ENCODE measurements around the gene KCNK7. TPM values are rescaled to one million over a fixed set of nuclear protein-coding genes. Genes with fewer than 3 reads are reported as not detected.
A peak's percentile ranks its signal among the peaks of the same experiment; 100 is the strongest.

KCNK7 gene
- polyA plus RNA-seq, 3 donors: 4.3 TPM; not detected in 2

DNA sequence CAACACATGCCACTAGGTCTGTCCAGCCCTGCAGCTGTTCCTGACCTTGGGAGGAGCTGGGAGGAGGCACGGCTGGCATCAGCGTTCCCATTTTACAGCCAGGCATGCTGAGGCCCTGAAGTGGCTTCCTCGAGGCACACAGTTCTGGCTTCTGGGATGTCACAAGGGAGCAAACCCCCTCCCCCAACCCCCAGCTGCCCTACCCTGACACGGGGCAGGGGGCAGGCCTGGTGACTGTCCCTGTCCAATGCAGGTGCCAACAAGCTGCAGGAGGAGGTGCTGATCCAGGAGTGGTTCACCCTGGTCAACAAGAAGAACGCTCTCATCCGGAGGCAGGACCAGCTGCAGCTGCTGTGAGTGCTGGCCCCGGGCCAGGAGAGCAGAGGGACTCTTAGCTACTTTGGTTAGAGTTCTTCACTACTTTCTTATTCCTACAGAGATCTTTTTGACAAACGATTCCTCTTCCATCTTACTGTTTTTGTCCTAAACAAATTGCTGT is 5.3 kb downstream of the KCNK7 start:
- Histone ChIP-seq H4K20me1 (ENCODE audit: insufficient read depth, low read length) (peaks cover 98% of the 10 kb centered on the region), H3K4me3 (replicated peaks in 1 of 3; ENCODE audit: low read depth in 2 of 3, low read length in 3 of 3) (no peak overlapping the region), H3K36me3 (replicated peaks in 1 of 2; ENCODE audit: control insufficient read depth in 1 of 2, insufficient read depth in 2 of 2, low read length in 2 of 2) (peaks cover 57 to 62% of the 10 kb centered on the region in 2 donors), H3K79me2 (ENCODE audit: insufficient read depth, low read length) (peaks cover 45% of the 10 kb centered on the region), H3K4me1 (ENCODE audit: control insufficient read depth in 1 of 2, insufficient read depth in 2 of 2, low read length in 2 of 2) (peaks cover 56 to 69% of the 10 kb centered on the region in 2 donors), H3K4me2 (replicated peaks; ENCODE audit: extremely low read depth, low read length, poor library complexity, severe bottlenecking) (no peak overlapping the region), H2AFZ (ENCODE audit: insufficient read depth, low read depth, low read length, poor library complexity, severe bottlenecking) (no peak overlapping the region), H3K9ac (ENCODE audit: insufficient read depth, low read length, poor library complexity, severe bottlenecking) (no peak overlapping the region), H3K9me3 (replicated peaks in 1 of 2; ENCODE audit: control insufficient read depth in 1 of 2, insufficient read depth in 1 of 2, low read length in 2 of 2) (no peaks in the 10 kb centered on the region), H3K27me3 (ENCODE audit: control insufficient read depth in 2 of 2, insufficient read depth in 2 of 2, low read length in 2 of 2) (no peaks in the 10 kb centered on the region), H3K27ac (ENCODE audit: low read depth in 1 of 2, low read length in 2 of 2) (peak overlapping the region in 1 of 2 donors; percentile 41)
- H3K27ac Mint-ChIP-seq: peak overlapping the region in 2 of 7 donors; percentile 25 to 61
- no peaks in the 10 kb centered on the region for H3K27me3 Mint-ChIP-seq (ENCODE audit: low read depth in 3 of 3)
- intact Hi-C loops (cut with micrococcal nuclease): no loop called here
- no peaks in the 10 kb centered on the region for H3K9me3 Mint-ChIP-seq
- no peak overlapping the region for H3K4me3 Mint-ChIP-seq
- TF ChIP-seq, protein P1, sequence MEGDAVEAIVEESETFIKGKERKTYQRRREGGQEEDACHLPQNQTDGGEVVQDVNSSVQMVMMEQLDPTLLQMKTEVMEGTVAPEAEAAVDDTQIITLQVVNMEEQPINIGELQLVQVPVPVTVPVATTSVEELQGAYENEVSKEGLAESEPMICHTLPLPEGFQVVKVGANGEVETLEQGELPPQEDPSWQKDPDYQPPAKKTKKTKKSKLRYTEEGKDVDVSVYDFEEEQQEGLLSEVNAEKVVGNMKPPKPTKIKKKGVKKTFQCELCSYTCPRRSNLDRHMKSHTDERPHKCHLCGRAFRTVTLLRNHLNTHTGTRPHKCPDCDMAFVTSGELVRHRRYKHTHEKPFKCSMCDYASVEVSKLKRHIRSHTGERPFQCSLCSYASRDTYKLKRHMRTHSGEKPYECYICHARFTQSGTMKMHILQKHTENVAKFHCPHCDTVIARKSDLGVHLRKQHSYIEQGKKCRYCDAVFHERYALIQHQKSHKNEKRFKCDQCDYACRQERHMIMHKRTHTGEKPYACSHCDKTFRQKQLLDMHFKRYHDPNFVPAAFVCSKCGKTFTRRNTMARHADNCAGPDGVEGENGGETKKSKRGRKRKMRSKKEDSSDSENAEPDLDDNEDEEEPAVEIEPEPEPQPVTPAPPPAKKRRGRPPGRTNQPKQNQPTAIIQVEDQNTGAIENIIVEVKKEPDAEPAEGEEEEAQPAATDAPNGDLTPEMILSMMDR (IDR thresholded peaks at IDR 0.05): no peak
- H3K36me3 Mint-ChIP-seq: peaks cover 38 to 70% of the 10 kb centered on the region in 2 donors
- peaks cover 63% of the 10 kb centered on the region for H3K4me1 Mint-ChIP-seq
- no peak for DNase-seq
- 91% methylated on average over 6 of the region's 8 CpGs for WGBS (ENCODE audit: insufficient coverage)

DNA sequence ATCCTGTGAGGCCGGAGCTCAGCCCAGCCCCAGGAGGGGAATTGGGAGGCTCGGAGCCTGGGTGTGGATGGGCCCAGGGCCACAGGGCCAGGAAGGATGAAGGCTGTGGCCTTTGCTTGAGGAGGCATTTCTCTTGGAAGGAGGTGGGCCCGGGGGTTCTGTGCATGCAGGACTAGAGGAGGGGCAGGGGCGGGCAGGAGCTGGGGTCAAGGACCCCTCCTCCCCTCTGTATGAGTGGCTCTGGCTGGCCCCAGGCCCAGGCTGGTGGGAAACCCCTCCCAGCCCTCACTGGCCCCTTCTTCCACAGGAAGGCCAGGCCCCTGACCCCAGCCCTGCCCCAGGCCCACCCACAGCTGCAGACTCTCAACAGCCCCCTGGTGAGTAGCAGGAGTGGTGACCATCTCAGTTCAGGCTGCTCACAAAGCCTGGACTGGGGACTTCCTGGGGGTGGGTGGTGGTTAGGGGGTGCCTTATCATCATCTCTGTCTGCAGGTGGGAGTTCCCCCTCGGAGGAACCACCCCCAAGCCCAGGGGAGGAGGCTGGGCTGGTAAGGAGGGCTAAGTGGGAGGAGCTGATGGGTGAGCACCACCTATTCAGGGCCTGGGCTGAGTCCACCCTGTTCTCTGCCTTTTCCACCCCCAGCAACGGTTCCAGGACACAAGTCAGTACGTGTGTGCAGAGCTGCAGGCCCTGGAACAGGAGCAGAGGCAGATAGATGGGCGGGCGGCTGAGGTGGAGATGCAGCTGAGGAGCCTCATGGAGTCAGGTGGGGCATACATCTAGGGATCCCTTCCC is 6.0 kb downstream of the KCNK7 start:
- peaks cover 48% of the 10 kb centered on the region for H3K79me2 ChIP-seq (ENCODE audit: insufficient read depth, low read length)
- no peaks in the 10 kb centered on the region for H3K9me3 ChIP-seq (replicated peaks in 1 of 2; ENCODE audit: control insufficient read depth in 1 of 2, insufficient read depth in 1 of 2, low read length in 2 of 2)
- H3K27me3 ChIP-seq (ENCODE audit: control insufficient read depth in 2 of 2, insufficient read depth in 2 of 2, low read length in 2 of 2): no peaks in the 10 kb centered on the region
- no peak overlapping the region for H3K9ac ChIP-seq (ENCODE audit: insufficient read depth, low read length, poor library complexity, severe bottlenecking)
- H3K27me3 Mint-ChIP-seq (ENCODE audit: low read depth in 3 of 3): no peaks in the 10 kb centered on the region
- H3K9me3 Mint-ChIP-seq: no peaks in the 10 kb centered on the region
- DNase-seq: no peak
- peak overlapping the region; percentile 31 to 96 (median 94) for H3K27ac Mint-ChIP-seq
- peaks cover 95% of the 10 kb centered on the region for H4K20me1 ChIP-seq (ENCODE audit: insufficient read depth, low read length)
- peaks cover 38 to 69% of the 10 kb centered on the region in 2 donors for H3K36me3 Mint-ChIP-seq
- peaks cover 50 to 63% of the 10 kb centered on the region in 2 donors for H3K4me1 ChIP-seq (ENCODE audit: control insufficient read depth in 1 of 2, insufficient read depth in 2 of 2, low read length in 2 of 2)
- H3K27ac ChIP-seq (ENCODE audit: low read depth in 1 of 2, low read length in 2 of 2): peak overlapping the region in 1 of 2 donors; percentile 41
- 97% methylated on average over 6 of the region's 9 CpGs for WGBS (ENCODE audit: insufficient coverage)
- intact Hi-C loops (cut with micrococcal nuclease): no loop called here
- TF ChIP-seq, protein P1 (IDR thresholded peaks at IDR 0.05): no peak
- peaks cover 57 to 64% of the 10 kb centered on the region in 2 donors for H3K36me3 ChIP-seq (replicated peaks in 1 of 2; ENCODE audit: control insufficient read depth in 1 of 2, insufficient read depth in 2 of 2, low read length in 2 of 2)
- H2AFZ ChIP-seq (ENCODE audit: insufficient read depth, low read depth, low read length, poor library complexity, severe bottlenecking): no peak overlapping the region
- H3K4me3 Mint-ChIP-seq: no peak overlapping the region
- H3K4me2 ChIP-seq (replicated peaks; ENCODE audit: extremely low read depth, low read length, poor library complexity, severe bottlenecking): no peak overlapping the region
- H3K4me3 ChIP-seq (replicated peaks in 1 of 3; ENCODE audit: low read depth in 2 of 3, low read length in 3 of 3): no peak overlapping the region
- H3K4me1 Mint-ChIP-seq: peaks cover 57% of the 10 kb centered on the region
